T-helper 2 cell treated with Interferon-gamma antibody and Interleukin-4, amounts not matched to agents 100 ng/mL and 5 ng/mL, for 36 hours (primary cell): ENCODE results near the gene CD79B. TPM values are rescaled to one million over a fixed set of nuclear protein-coding genes. Genes with fewer than 3 reads are reported as not detected.
"Not testable (repeated sequence)": the region's sequence is repeated elsewhere in the genome, so short reads cannot be mapped to it uniquely, and the experiment has no call there.

ENCODE experiments used
- intact Hi-C: fragments of 100-400 bp; cut with micrococcal nuclease; formaldehyde crosslinking; loops from one replicate; pipeline ENCODE4 v1.15.1; 2023
- total RNA-seq: library from RNA; stranded (reverse); gene quantifications from 2 replicates; pipeline ENCODE4 v1.2.3, GENCODE V29; 2022

Gene CD79B
- total RNA-seq, 1 donor from 2014 or later, result 41.0 TPM

DNA sequence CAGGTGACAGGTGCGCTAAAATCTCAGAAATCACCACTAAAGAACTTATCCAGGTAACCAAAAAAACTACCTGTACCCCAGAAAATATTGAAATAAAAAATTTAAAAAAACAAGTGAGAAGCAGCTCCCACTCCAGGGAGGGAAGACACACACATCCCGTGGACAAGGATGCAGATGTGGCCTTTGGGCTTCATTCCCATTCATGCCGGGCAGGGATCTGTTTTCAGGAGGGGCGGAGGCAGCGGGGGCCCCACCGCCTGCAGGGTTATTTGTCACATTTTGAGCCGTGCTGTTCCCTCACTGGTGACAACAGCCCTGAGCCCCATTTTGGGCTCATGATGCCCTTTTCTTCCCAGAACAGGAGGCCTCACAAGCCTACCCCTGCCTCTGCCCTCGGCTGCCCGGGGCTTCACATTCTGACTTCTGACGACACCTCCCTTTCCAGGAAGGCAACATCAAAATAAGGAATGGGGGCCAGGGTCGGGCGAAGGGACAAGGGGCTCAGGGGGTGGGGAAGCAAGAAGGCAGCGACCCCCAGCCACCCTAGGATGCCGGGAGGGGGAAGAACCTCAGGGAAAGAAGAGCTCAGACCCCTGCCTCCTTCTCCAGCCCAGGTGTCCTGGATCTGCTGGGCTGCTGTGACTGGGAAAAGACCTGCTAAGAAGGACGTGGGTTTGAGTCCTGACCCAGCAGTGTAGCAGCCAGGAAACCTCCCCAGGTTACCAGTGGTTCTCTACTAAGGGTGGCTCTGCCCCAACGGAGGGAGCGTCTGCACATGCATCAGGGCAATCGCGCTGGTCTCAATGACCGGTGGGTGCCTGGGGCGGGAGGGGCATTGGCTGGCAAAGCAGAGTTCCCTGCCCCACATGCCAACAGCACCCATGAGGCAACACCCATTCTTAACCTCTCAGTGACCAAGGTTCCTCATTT is 2.3 kb upstream of the CD79B start:
- intact Hi-C loops, result loop anchor here (5.0 kb wide), 1 partner anchor 93 kb away; no protein-coding TSS in a partner anchor

DNA sequence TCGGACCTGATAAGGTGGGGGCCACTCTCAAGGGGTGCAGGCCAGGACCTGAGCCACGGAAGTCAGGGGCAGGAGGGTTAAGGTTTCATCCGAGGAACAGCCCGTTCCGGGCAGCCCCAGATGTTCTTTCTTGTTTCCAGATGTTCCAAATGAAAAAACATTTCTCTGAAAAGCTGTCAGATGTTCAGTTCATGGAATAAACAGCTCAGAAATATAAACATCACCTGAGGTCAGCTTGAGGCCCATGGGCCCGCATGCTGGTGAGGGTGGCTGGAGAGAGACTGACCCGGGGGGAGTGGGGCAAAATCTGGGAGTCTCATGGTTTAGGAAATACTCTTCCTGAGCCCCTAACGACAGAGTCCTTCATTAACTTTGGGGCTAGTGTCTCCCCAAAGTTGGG is 1.5 kb upstream of the CD79B start:
- intact Hi-C loops, result loop anchor here (5.0 kb wide), 1 partner anchor 94 kb away; no protein-coding TSS in a partner anchor

DNA sequence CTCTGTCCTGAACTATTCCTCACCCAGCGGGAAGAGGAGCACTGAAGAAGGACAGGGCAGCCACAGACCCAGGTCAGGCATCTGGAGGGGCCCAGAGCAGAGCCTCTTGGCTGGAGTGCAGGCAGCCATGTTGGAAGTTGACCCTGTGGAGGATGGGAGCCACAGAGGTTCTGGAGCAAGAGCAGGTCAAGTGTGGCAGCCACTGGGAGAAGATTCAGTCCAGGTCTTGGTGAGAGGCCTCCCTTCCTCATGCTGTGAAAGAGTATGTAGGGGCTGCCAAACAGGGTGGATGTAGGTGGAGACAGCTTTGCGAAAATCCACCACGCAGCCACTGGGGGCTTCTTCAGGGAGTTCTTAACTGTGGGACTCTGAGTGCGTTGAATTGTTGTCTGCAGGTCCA is 590 bp upstream of the CD79B start:
- intact Hi-C loops, result loop anchor here (5.0 kb wide), 1 partner anchor 95 kb away; no protein-coding TSS in a partner anchor

DNA sequence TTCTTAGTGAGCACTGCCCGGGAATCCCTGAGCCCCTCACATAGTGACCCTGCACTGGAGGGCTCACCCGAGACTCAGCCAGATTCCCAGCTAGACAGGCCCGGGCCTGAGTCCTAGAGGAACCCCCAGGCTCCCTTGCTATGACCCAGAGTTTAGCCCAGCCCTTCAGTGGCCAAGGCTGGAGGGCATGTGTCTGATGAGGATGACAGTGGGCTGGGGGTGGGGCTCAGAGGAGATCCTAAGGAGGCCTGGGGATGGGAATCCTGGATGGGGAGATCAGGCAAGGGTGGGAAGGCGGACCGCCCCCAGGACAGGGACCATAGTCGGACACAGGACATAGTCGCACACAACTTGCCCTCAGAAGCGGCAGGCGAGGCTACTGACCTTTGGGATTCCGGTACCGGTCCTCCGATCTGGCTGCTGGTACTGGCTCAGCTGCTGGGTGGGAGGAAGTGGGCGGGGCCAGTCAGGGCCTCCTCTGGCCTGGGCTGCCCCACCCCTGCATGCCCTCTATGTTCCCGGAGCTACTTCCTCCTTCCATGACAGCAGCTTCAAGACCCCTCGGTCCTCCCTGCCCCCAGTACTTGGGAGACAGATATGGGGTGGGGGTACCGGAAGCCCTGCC is 1.1 kb downstream of the CD79B start:
- intact Hi-C loops, result loop anchor here (5.0 kb wide), 1 partner anchor 96 kb away; no protein-coding TSS in a partner anchor

DNA sequence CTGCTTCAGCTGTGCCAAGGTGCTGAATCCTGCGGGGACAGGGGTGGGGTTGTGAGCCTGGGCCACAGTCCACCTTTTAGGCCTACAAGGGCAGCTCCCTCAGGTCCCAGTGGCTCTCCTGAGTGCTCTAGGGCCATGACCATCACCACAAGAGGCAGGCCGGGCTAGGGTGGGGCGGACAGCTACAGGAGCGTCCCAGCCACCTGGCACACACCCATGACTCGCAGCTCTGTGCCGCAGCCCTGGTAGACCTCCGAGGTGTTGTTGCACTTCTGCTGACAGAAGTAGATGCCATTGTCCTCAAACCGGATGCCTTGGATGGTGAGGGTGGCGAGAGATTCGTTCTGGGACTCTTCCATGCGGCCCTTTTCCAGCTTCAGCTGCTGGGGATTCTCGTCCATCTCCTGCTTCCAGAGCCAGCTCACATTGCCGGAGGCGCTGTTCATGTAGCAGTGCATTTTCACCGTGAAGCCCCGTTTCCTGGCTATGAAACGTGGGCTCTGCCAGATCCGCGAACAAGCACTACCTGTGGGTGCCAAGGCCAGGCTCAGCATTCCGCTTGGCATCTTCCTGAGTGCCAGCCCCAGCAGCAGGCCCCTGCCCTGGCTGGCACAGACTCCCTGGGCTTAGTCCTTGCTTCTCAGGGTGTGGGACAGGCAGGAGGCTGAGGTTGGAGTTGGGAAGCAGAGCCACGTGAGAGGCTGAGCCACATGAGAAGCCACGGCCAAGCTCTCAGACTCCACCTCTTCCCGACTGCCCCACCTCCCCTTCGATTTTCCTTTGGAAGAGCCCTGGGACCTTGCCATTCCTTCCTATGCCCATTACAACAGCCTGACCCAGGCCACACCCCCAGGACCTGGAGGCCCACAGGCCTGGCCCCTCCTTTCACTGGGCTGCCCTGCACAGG is 2.0 kb downstream of the CD79B start:
- intact Hi-C loops, result loop anchor here (5.0 kb wide), 1 partner anchor 97 kb away; no protein-coding TSS in a partner anchor

DNA sequence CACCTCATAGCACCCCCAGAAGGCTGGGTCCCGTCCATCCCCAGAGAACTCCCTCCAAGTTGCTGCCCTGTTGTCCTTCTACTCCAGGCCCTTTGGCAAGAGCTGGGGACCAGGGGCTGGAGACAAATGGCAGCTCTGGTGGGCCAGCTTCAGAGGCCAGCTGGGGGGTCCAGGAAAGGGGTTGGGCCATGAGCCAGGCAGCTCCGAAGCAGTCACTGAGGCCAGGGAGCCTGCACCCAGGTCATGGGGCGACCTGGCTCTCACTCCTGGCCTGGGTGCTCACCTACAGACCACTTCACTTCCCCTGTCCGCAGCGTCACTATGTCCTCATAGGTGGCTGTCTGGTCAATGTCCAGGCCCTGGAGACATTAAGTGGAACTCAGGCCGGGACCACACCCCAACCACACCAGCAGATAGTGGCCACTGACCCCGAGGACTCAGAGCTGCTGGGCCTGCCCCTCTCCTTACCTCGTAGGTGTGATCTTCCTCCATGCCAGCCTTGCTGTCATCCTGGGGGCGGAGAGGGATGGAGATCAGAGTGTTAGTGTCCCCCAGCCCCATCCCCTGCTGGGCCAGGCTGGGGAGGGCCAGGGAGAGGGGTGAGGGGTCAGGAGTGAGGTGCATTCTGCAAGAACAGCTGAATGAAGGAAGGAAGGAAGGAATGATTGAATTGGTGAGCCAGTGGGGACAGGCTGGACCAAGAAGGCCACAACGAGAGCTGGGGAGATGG is 3.0 kb downstream of the CD79B start:
- intact Hi-C loops, result no loop called here

DNA sequence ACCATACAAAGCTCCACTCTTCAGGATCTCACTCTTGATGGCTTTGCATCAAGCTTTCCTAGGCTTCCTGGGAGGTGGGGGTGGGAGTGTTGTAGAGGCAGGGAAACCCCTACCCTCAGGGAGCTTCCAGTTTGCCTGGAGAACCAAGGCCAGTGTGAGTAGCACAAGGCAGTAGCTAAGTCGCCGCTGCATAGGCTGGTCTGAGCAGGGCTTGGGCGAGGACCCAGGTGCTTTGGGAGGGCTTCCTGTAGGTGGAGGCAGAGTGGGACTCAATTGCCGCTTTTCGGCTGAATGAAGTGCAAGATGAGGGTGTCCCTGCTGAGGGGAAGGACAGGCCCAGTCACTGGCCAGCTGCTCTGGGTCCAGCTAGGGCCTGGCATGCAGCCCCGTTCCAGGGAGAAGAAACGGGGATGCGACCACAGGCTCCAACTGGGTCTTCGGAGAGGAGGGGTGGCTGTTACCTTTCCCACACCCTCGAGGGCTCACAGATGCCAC is 3.9 kb downstream of the CD79B start:
- intact Hi-C loops, result no loop called here

DNA sequence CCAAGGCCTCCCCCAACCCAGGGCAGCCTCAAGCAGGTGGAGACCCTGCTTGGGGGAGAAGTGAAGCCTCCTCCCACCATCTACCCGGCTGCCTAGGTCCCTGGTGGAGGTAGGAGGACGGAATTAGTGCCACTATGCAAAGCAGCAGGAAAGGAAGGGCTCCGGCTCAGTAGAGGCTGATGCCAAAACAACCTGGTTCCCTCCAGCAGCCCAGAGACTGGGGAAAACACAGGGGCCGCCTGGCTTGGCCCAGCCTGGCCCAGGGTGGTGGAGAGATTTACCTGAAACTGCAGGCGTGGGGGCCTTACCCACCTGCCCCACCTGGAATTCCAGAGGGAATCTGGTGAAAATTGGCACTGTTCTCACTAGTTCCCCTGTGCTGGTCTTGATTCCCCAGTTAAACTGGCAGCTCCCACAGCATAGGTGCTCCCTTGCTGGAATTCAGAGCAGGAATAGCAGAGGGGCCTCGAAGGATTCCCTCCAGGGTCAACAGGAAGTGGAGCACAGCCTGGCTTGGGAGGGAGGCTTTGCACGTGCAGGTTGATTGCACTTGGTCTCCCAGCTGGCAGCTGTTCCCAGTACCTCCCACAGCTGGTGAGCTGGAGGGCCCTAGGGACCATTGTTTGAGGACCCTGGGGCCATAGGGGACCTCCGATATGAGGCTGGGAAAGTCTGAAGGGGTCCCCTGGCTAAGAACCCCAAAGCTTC is 4.5 kb downstream of the CD79B start:
- intact Hi-C loops, result no loop called here

DNA sequence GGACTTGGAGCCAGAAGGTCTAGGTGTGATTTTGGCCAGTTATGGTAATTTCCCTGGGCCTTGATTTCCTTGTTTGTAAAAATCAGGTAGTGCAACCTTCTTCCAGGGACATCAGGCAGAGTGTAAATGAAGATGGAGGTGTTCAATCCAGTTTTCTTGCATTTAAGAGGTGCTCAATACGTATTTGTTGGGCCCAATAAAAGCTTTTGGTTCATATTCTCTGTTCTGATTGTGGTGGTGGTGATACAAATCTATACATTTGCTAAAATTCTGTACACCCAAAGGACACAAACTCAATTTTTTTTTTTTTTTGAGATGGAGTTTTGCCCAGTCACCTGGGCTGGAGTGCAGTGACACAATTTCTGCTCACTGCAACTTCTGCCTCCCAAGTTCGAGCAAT is 6.0 kb downstream of the CD79B start:
- intact Hi-C loops, result no loop called here

DNA sequence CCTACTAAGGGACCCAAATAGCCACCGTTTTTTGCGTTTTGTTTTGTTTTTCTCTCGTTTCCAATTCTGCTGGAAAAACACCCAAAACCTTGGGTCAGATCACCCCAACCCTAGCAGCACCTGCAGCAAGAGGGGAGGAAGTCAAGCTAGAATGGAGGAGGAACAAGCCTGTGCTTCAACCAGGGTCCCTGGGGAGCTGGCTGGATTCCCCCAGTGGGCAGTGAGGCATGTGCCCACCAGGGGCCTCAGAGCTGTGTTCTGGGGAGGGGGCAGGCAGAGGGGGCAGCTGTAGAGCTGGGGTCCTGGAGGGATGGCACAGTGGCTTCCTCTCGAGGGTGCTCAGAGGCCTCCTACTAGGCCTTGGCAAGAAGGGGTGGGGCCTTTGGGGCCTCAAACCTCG is 6.5 kb downstream of the CD79B start:
- intact Hi-C loops, result no loop called here

DNA sequence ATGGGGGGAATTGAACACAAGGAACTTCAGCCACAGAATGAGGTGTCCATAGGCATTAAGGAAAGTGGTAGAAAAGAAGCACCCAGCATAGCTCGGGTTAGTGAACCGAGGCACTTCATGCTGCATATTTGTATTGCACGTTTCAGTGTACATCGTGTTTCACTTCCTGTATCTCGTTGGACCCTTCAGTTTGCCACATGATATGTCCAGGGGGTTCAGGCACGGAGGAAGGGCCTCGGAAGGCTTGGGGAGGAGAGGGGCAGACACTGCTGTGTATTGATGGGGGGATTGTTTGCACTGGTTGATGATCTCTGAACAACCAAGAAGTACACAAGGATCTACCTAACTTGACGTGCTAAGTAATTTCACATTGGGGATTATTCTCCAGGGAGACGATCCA is 9.7 kb downstream of the CD79B start:
- intact Hi-C loops, result not testable (repeated sequence)

DNA sequence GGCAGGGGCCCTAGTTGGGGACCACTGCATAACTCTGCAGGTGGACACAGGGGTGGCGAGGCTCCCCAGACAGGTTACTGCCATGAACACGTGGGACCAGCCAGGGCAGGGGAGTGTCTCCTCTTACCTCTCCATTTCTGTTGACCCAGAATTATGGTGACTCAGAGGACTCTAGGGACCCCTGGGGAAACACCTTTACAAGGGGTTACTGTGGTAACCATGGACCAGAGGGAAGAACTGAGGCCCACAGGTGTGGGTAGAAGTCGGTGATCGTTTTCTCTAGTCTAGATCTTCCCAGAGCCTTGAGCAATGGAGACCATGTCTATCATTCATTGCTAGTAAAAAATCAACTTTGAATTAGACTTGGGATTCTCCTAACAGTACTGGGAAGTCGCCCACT is 11.4 kb downstream of the CD79B start:
- intact Hi-C loops, result not testable (repeated sequence)

DNA sequence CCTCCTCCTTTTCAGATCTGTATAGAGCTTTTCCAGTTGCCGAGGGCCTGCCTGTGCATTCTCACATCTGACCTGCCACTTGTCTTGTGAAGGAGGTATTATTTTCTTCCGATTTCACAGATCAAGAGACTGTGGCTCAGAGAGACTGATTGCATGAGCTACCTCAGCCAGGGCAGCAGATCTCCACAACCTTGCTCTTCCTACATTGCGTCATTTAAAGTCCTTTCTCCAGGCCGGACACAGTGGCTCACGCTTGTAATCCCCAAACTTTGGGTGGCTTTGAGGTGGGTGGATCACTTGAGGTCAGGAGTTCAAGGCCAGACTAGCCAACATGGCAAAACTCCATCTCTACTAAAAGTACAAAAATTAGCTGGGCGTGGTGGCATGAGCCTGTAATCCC is 12.1 kb downstream of the CD79B start:
- intact Hi-C loops, result not testable (repeated sequence)

DNA sequence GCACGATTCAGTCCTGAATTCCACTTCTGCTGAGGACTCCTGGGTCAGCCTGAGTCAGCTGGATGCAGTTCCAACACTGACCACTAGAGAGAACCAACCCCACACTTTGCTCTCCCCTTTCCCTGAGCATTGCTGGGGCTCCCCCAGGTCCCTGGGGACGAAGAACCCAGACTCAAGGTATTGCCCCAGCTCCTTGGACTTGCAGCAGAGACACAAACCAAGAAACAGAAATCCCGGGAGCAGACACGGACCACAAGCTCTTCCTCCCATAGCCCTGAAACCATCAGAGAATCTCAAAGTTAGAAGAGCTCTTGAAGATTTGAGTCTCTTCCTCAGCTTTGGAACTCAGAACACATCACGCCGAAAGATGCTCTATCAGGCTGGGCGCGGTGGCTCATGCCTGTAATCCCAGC is 12.8 kb downstream of the CD79B start:
- intact Hi-C loops, result loop anchor here (1.0 to 5.0 kb wide), 5 partner anchors 27 to 363 kb away; partner anchors contain the start of gene ERN1

DNA sequence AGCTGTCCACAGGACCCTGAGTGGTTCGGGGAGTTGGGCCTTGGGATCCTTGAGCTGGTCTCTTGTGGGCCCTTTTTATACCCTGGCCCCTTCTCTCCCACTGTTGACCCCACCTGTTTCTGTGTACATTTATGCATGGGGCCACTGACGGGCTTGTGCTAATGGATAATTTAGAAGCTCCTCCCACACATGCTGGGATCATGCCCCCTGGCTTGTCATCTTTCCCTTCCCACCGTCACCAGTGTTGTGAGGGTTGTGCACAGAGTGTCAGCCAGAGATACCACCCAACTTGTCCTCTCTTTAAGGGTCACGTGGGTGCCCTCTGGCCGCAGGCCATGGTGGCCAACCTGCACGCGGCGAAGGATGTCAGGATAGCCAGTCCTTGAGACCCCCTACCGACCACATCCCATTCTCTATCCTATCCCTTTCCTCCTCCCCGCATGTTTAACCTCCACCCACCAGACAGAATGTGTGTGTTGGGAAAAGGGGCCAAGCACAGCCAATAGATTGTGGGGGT is 13.3 kb downstream of the CD79B start, which contains the start of gene GH1:
Gene GH1, minus strand, starts transcription at position 51 of the 517 bp plus-strand sequence. CDS start 63 bp downstream, outside the sequence.
- intact Hi-C loops, result loop anchor here (1.0 to 5.0 kb wide), 5 partner anchors 27 to 363 kb away; partner anchors contain the start of gene ERN1

DNA sequence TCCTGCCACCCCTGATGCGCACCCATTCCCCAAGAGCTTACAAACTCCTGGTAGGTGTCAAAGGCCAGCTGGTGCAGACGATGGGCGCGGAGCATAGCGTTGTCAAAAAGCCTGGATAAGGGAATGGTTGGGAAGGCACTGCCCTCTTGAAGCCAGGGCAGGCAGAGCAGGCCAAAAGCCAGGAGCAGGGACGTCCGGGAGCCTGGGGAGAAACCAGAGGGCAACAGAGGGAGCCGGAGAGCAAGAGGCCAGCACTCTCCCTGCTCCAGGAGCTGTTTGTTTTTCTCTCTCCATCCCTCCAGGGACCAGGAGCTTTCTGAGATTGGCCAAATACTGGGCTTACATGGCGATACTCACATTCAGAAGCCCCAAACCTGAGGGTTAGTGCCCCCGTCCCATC is 13.8 kb downstream of the CD79B start:
- intact Hi-C loops, result loop anchor here (5.0 kb wide), 1 partner anchor 364 kb away; no protein-coding TSS in a partner anchor

DNA sequence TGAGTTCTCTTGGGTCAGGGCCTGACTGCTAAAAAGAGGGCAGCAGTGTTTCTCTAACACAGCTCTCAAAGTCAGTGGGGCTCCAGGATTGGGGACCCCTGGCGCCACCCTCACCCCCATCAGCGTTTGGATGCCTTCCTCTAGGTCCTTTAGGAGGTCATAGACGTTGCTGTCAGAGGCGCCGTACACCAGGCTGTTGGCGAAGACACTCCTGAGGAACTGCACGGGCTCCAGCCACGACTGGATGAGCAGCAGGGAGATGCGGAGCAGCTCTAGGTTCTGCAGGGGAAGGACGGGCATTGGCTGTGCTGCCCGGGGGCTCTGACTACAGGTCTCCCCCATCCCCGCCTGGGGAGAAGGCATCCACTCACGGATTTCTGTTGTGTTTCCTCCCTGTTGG is 14.5 kb downstream of the CD79B start:
- intact Hi-C loops, result loop anchor here (5.0 kb wide), 1 partner anchor 365 kb away; no protein-coding TSS in a partner anchor

DNA sequence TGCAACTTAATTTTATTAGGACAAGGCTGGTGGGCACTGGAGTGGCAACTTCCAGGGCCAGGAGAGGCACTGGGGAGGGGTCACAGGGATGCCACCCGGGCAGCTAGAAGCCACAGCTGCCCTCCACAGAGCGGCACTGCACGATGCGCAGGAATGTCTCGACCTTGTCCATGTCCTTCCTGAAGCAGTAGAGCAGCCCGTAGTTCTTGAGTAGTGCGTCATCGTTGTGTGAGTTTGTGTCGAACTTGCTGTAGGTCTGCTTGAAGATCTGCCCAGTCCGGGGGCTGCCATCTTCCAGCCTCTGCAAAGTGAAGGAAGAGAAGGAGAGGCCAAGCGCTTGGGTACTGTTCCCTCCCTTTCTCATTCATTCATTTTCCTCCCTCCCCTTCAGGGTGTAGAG is 14.9 kb downstream of the CD79B start:
- intact Hi-C loops, result loop anchor here (5.0 kb wide), 1 partner anchor 365 kb away; no protein-coding TSS in a partner anchor
